ENCODE data around the gene ANAPC15.

The ANAPC15 gene

GRCh38 chr11:72111300-72112142 lies 974 bp downstream of the ANAPC15 start:
- Histone ChIP-seq H3K27me3 (ENCODE audit: control insufficient read depth in 1 of 2, insufficient read depth in 2 of 2, low read length in 2 of 2) (no peaks in the 10 kb centered on the region), H3K9me3 (ENCODE audit: control insufficient read depth in 1 of 2, low read length in 2 of 2) (no peaks in the 10 kb centered on the region), H3K4me1 (ENCODE audit: control insufficient read depth in 1 of 2, insufficient read depth in 2 of 2, low read length in 2 of 2) (peaks cover 9 to 12% of the 10 kb centered on the region in 2 donors), H3K27ac (ENCODE audit: low read depth, low read length) (peak overlapping the region; percentile 96), H3K4me3 (ENCODE audit: low read depth in 1 of 2, low read length in 2 of 2) (peak overlapping the region; percentile 81 to 88), H3K9ac (ENCODE audit: low read depth in 1 of 2, low read length in 2 of 2) (peak overlapping the region; percentile 87 to 94), H3K36me3 (ENCODE audit: control insufficient read depth in 1 of 2, insufficient read depth in 2 of 2, low read length in 2 of 2) (peaks cover 0 to 23% of the 10 kb centered on the region in 2 donors)

- Histone ChIP-seq H3K27me3 (ENCODE audit: control insufficient read depth in 1 of 2, insufficient read depth in 2 of 2, low read length in 2 of 2) (no peaks in the 10 kb centered on the region), H3K27ac (ENCODE audit: low read depth, low read length) (no peak within 1 kb of the TSS), H3K9me3 (ENCODE audit: control insufficient read depth in 1 of 2, low read length in 2 of 2) (no peaks in the 10 kb centered on the region), H3K36me3 (ENCODE audit: control insufficient read depth in 1 of 2, insufficient read depth in 2 of 2, low read length in 2 of 2) (peaks cover 4 to 26% of the 10 kb centered on the region in 2 donors), H3K4me3 (ENCODE audit: low read depth in 1 of 2, low read length in 2 of 2) (no peak within 1 kb of the TSS), H3K4me1 (ENCODE audit: control insufficient read depth in 1 of 2, insufficient read depth in 2 of 2, low read length in 2 of 2) (peaks cover 24 to 26% of the 10 kb centered on the region in 2 donors), H3K9ac (ENCODE audit: low read depth in 1 of 2, low read length in 2 of 2) (no peak within 1 kb of the TSS)
Measured at GRCh38 chr11:72105888-72106287, 6.6 kb downstream of the ANAPC15 start, which contains the start of gene TOMT. Gene TOMT (plus strand): TSS chr11:72105924. CDS start chr11:72105952, 28 bp downstream.

- peak overlapping the region; percentile 68 to 71 for H3K4me3 ChIP-seq (ENCODE audit: low read depth in 1 of 2, low read length in 2 of 2)
Measured at GRCh38 chr11:72103754-72104167, 8.7 kb downstream of the ANAPC15 start.

GRCh38 chr11:72102946-72103753 lies 9.3 kb downstream of the ANAPC15 start, which contains the start of gene LAMTOR1:
Gene LAMTOR1 (minus strand): TSS chr11:72103297. CDS start chr11:72103224, 73 bp downstream.
- Histone ChIP-seq H3K36me3 (ENCODE audit: control insufficient read depth in 1 of 2, insufficient read depth in 2 of 2, low read length in 2 of 2) (peaks cover 13 to 36% of the 10 kb centered on the region in 2 donors), H3K9me3 (ENCODE audit: control insufficient read depth in 1 of 2, low read length in 2 of 2) (no peaks in the 10 kb centered on the region), H3K9ac (ENCODE audit: low read depth in 1 of 2, low read length in 2 of 2) (peak within 1 kb of the TSS; percentile 91 to 99), H3K4me1 (ENCODE audit: control insufficient read depth in 1 of 2, insufficient read depth in 2 of 2, low read length in 2 of 2) (peaks cover 35 to 40% of the 10 kb centered on the region in 2 donors), H3K27me3 (ENCODE audit: control insufficient read depth in 1 of 2, insufficient read depth in 2 of 2, low read length in 2 of 2) (no peaks in the 10 kb centered on the region), H3K4me3 (ENCODE audit: low read depth in 1 of 2, low read length in 2 of 2) (peak within 1 kb of the TSS; percentile 91 to 93), H3K27ac (ENCODE audit: low read depth, low read length) (peak within 1 kb of the TSS; percentile 91)

More at GRCh38 chr11:72103754-72104167, 8.7 kb downstream of the ANAPC15 start:
- H3K9me3 ChIP-seq (ENCODE audit: control insufficient read depth in 1 of 2, low read length in 2 of 2) = no peaks in the 10 kb centered on the region
- peak overlapping the region; percentile 75 for H3K27ac ChIP-seq (ENCODE audit: low read depth, low read length)
- peak overlapping the region; percentile 36 to 73 for H3K9ac ChIP-seq (ENCODE audit: low read depth in 1 of 2, low read length in 2 of 2)
- no peaks in the 10 kb centered on the region for H3K27me3 ChIP-seq (ENCODE audit: control insufficient read depth in 1 of 2, insufficient read depth in 2 of 2, low read length in 2 of 2)
- H3K36me3 ChIP-seq (ENCODE audit: control insufficient read depth in 1 of 2, insufficient read depth in 2 of 2, low read length in 2 of 2) = peaks cover 7 to 35% of the 10 kb centered on the region in 2 donors
- H3K4me1 ChIP-seq (ENCODE audit: control insufficient read depth in 1 of 2, insufficient read depth in 2 of 2, low read length in 2 of 2) = peaks cover 35 to 40% of the 10 kb centered on the region in 2 donors

GRCh38 chr11:72102631-72102945 lies 9.9 kb downstream of the ANAPC15 start:
- H3K27ac ChIP-seq (ENCODE audit: low read depth, low read length) = peak overlapping the region; percentile 91
- H3K9me3 ChIP-seq (ENCODE audit: control insufficient read depth in 1 of 2, low read length in 2 of 2) = no peaks in the 10 kb centered on the region
- peak overlapping the region; percentile 91 to 93 for H3K4me3 ChIP-seq (ENCODE audit: low read depth in 1 of 2, low read length in 2 of 2)
- H3K36me3 ChIP-seq (ENCODE audit: control insufficient read depth in 1 of 2, insufficient read depth in 2 of 2, low read length in 2 of 2) = peaks cover 19 to 40% of the 10 kb centered on the region in 2 donors
- H3K4me1 ChIP-seq (ENCODE audit: control insufficient read depth in 1 of 2, insufficient read depth in 2 of 2, low read length in 2 of 2) = peaks cover 35 to 40% of the 10 kb centered on the region in 2 donors
- no peaks in the 10 kb centered on the region for H3K27me3 ChIP-seq (ENCODE audit: control insufficient read depth in 1 of 2, insufficient read depth in 2 of 2, low read length in 2 of 2)
- H3K9ac ChIP-seq (ENCODE audit: low read depth in 1 of 2, low read length in 2 of 2) = peak overlapping the region; percentile 91 to 99

GRCh38 chr11:72102162-72102561 lies 10.3 kb downstream of the ANAPC15 start:
- Histone ChIP-seq H3K27ac (ENCODE audit: low read depth, low read length) (no peak overlapping the region), H3K4me3 (ENCODE audit: low read depth in 1 of 2, low read length in 2 of 2) (peak overlapping the region; percentile 91 to 93), H3K9me3 (ENCODE audit: control insufficient read depth in 1 of 2, low read length in 2 of 2) (no peaks in the 10 kb centered on the region), H3K36me3 (ENCODE audit: control insufficient read depth in 1 of 2, insufficient read depth in 2 of 2, low read length in 2 of 2) (peaks cover 23 to 40% of the 10 kb centered on the region in 2 donors), H3K4me1 (ENCODE audit: control insufficient read depth in 1 of 2, insufficient read depth in 2 of 2, low read length in 2 of 2) (peaks cover 35 to 40% of the 10 kb centered on the region in 2 donors), H3K27me3 (ENCODE audit: control insufficient read depth in 1 of 2, insufficient read depth in 2 of 2, low read length in 2 of 2) (no peaks in the 10 kb centered on the region), H3K9ac (ENCODE audit: low read depth in 1 of 2, low read length in 2 of 2) (peak overlapping the region; percentile 91 to 99)

- H3K9me3 ChIP-seq (ENCODE audit: control insufficient read depth in 1 of 2, low read length in 2 of 2) = no peaks in the 10 kb centered on the region
- H3K9ac ChIP-seq (ENCODE audit: low read depth in 1 of 2, low read length in 2 of 2) = no peak overlapping the region
- H3K36me3 ChIP-seq (ENCODE audit: control insufficient read depth in 1 of 2, insufficient read depth in 2 of 2, low read length in 2 of 2) = peaks cover 26 to 50% of the 10 kb centered on the region in 2 donors
- H3K27ac ChIP-seq (ENCODE audit: low read depth, low read length) = no peak overlapping the region
- peaks cover 35 to 40% of the 10 kb centered on the region in 2 donors for H3K4me1 ChIP-seq (ENCODE audit: control insufficient read depth in 1 of 2, insufficient read depth in 2 of 2, low read length in 2 of 2)
- H3K4me3 ChIP-seq (ENCODE audit: low read depth in 1 of 2, low read length in 2 of 2) = no peak overlapping the region
- H3K27me3 ChIP-seq (ENCODE audit: control insufficient read depth in 1 of 2, insufficient read depth in 2 of 2, low read length in 2 of 2) = no peaks in the 10 kb centered on the region
Measured at GRCh38 chr11:72100462-72100861, 12.0 kb downstream of the ANAPC15 start.

- H3K9me3 ChIP-seq (ENCODE audit: control insufficient read depth in 1 of 2, low read length in 2 of 2) = no peaks in the 10 kb centered on the region
- H3K27ac ChIP-seq (ENCODE audit: low read depth, low read length) = no peak overlapping the region
- H3K4me1 ChIP-seq (ENCODE audit: control insufficient read depth in 1 of 2, insufficient read depth in 2 of 2, low read length in 2 of 2) = peaks cover 35 to 40% of the 10 kb centered on the region in 2 donors
- no peaks in the 10 kb centered on the region for H3K27me3 ChIP-seq (ENCODE audit: control insufficient read depth in 1 of 2, insufficient read depth in 2 of 2, low read length in 2 of 2)
- peaks cover 30 to 54% of the 10 kb centered on the region in 2 donors for H3K36me3 ChIP-seq (ENCODE audit: control insufficient read depth in 1 of 2, insufficient read depth in 2 of 2, low read length in 2 of 2)
- no peak overlapping the region for H3K9ac ChIP-seq (ENCODE audit: low read depth in 1 of 2, low read length in 2 of 2)
- no peak overlapping the region for H3K4me3 ChIP-seq (ENCODE audit: low read depth in 1 of 2, low read length in 2 of 2)
Measured at GRCh38 chr11:72100009-72100408, 12.5 kb downstream of the ANAPC15 start.

GRCh38 chr11:72098741-72099140 lies 13.8 kb downstream of the ANAPC15 start:
- Histone ChIP-seq H3K4me3 (ENCODE audit: low read depth in 1 of 2, low read length in 2 of 2) (no peak overlapping the region), H3K4me1 (ENCODE audit: control insufficient read depth in 1 of 2, insufficient read depth in 2 of 2, low read length in 2 of 2) (peaks cover 33 to 36% of the 10 kb centered on the region in 2 donors), H3K27me3 (ENCODE audit: control insufficient read depth in 1 of 2, insufficient read depth in 2 of 2, low read length in 2 of 2) (no peaks in the 10 kb centered on the region), H3K27ac (ENCODE audit: low read depth, low read length) (no peak overlapping the region), H3K36me3 (ENCODE audit: control insufficient read depth in 1 of 2, insufficient read depth in 2 of 2, low read length in 2 of 2) (peaks cover 32 to 63% of the 10 kb centered on the region in 2 donors), H3K9me3 (ENCODE audit: control insufficient read depth in 1 of 2, low read length in 2 of 2) (no peaks in the 10 kb centered on the region), H3K9ac (ENCODE audit: low read depth in 1 of 2, low read length in 2 of 2) (no peak overlapping the region)
